HG03097 (cell line): ENCODE results near the gene SLC22A7.
"Not testable (repeated sequence)": the region's sequence is repeated elsewhere in the genome, so short reads cannot be mapped to it uniquely, and the experiment has no call there.

ENCODE experiments used
- ATAC-seq: cut with Tn5 transposase; IDR thresholded peaks from one replicate; pipeline ENCODE4 v1.9.1; 2021; ENCODE audit not compliant: unreplicated experiment, low FRiP score

SLC22A7 gene

GRCh38 chr6:43299338-43300293 is 1.6 kb downstream of the SLC22A7 start:
- ATAC-seq = no peak

- no peak for ATAC-seq
These were observed 3.2 kb downstream of the SLC22A7 start for GRCh38 chr6:43301081-43301870.

GRCh38 chr6:43302126-43302525 is 4.1 kb downstream of the SLC22A7 start:
- no peak for ATAC-seq

GRCh38 chr6:43303006-43303405 is 4.9 kb downstream of the SLC22A7 start:
- not testable (repeated sequence) for ATAC-seq

GRCh38 chr6:43303751-43304331 is 5.8 kb downstream of the SLC22A7 start:
- ATAC-seq = no peak

GRCh38 chr6:43304361-43304760 is 6.3 kb downstream of the SLC22A7 start:
- ATAC-seq = no peak

- no peak for ATAC-seq
These were observed 6.8 kb downstream of the SLC22A7 start for GRCh38 chr6:43304882-43305281.

GRCh38 chr6:43306086-43306485 is 8.0 kb downstream of the SLC22A7 start:
- no peak for ATAC-seq

- no peak for ATAC-seq
These were observed 9.5 kb downstream of the SLC22A7 start for GRCh38 chr6:43307451-43308100.

- no peak for ATAC-seq
These were observed 10.3 kb downstream of the SLC22A7 start, which contains the start of gene CRIP3 for GRCh38 chr6:43308101-43308989. CRIP3 (minus strand) TSS chr6:43308826; CDS start chr6:43308792, 34 bp downstream.

GRCh38 chr6:43308990-43309477 is 11.0 kb downstream of the SLC22A7 start:
- ATAC-seq = no peak

GRCh38 chr6:43310134-43310533 is 12.1 kb downstream of the SLC22A7 start:
- no peak for ATAC-seq

- ATAC-seq = no peak
These were observed 12.6 kb downstream of the SLC22A7 start for GRCh38 chr6:43310624-43311023.

- ATAC-seq = no peak
These were observed 13.6 kb downstream of the SLC22A7 start for GRCh38 chr6:43311666-43312065.

GRCh38 chr6:43313813-43314212 is 15.8 kb downstream of the SLC22A7 start:
- ATAC-seq = no peak

- no peak for ATAC-seq
These were observed 20.0 kb downstream of the SLC22A7 start for GRCh38 chr6:43318011-43318410.

- ATAC-seq = no peak
These were observed 27.8 kb downstream of the SLC22A7 start for GRCh38 chr6:43325876-43326275.

- no peak for ATAC-seq
These were observed 30.5 kb downstream of the SLC22A7 start for GRCh38 chr6:43328528-43328927.

GRCh38 chr6:43331470-43331869 is 33.4 kb downstream of the SLC22A7 start:
- ATAC-seq = no peak
